ENCODE data around the gene RABGAP1L.
"Not testable (repeated sequence)": the region's sequence is repeated elsewhere in the genome, so short reads cannot be mapped to it uniquely, and the experiment has no call there.

RABGAP1L gene

DNA sequence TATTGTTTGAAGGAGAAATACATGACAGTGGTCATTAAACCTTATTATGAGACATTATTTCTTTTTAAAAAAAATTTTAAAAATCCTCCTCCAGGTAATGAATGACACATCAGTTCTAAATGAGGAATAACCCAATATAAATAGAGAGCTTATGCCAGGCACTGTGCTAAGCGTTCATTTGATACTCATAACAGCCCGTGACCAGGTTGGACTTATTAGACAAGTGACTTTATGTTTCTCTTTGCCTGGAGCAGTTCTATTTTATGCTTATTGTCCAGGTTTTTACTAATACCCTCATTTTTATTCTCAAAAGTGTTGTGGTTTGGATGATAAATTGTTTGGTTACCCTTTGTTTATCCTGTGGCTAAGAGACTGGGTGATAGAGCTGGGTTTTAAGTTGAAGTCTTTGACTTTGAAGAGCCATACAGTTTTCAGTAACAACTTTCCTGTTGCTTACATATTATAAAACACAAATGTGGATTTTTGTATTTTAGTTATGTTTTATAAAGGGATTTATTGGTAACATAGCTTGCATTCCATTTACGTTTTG is 84.2 kb downstream of the RABGAP1L start:
- DNase-seq (ENCODE audit: low read depth), result peak; percentile 67

DNA sequence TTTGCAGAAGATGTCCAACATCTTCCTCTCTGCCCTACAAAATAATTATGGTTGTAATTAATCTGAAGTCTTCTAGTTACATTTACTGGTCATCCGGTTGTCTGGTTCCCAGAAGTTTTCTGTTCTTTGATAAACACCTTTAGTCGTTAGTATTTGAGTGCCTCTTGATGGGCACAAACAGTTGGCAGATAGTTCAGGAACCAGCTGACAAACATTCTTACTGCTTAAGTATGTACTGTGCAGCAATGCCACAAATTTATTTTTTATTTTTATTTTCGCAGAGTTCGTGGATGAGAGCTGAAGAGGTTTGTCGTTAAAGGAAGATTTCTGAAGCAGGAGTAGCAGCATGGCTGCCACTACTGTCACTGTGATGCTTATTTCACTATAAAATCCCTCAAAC is 84.7 kb downstream of the RABGAP1L start:
- no peak for DNase-seq (ENCODE audit: low read depth)

DNA sequence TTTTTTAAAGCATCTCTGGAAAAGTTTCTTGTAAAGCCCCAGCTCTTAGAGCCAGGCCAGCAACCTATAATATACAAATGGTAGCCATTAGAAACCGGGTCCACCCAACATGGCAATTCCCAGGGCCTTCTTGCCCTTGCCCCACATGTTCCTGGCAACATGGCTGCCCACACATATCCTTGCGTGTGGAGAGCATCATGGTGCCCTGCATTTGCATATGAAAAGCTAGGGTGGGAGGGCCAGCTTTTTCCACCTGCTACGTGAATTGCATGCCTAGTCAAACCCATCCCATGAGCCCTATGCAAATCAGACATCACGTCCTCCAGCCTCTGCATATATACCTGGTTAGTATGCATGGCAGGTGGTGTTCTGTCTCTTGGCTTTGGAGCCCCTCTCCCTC is 88.2 kb downstream of the RABGAP1L start:
- no peak for DNase-seq (ENCODE audit: low read depth)

DNA sequence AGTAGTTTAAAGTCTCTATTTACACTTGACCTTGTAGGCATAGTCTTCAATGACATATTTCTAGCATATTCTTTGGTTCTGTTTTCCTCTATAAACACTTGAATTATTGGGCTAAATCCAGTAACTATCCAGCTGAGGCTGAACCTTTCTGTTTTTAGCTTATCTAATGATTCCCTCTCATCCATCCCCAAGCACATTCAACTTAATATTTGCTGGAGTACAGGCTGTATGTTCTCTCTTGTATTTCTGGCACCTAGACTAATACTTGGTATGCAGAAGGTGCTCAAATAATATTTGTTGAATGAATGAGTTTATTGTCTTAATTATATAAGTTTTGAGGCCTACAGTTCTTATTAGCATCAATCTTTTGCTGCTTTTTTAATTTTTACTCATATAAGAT is 88.7 kb downstream of the RABGAP1L start:
- no peak for DNase-seq (ENCODE audit: low read depth)

DNA sequence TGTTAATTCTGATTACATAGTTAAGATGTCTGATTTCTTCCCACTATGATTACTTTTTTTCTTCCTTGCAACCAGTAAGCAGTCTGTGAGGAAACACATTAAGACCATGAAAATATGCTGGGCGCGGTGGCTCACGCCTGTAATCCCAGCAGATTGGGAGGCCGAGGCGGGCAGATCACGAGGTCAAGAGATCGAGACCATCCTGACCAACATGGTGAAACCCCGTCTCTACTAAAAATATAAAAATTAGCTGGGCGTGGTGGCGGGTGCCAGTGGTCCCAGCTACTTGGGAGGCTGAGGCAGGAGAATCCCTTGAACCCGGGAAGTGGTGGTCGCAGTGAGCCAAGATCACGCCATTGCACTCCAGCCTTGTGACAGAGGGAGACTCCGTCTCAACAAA is 97.1 kb downstream of the RABGAP1L start:
- not testable (repeated sequence) for DNase-seq (ENCODE audit: low read depth)

DNA sequence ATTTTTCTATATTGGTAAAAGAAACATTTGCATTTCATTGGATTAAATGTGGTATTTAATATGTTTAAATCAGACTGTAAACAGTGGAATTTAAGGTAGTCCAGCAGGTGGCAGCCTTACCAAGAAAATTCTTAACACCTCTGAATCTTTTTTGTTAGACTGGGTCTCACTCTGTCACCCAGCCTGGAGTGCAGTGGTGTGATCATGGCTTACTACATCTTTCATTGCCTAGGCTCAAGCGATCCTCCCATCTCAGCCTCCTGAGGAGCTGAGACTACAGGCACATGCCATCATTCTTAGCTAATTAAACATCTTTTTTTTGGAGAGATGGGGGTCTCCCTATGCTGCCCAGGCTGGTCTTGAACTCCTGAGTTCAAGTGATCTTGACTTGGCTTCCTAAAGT is 98.8 kb downstream of the RABGAP1L start:
- peak; percentile 39 for DNase-seq (ENCODE audit: low read depth)

DNA sequence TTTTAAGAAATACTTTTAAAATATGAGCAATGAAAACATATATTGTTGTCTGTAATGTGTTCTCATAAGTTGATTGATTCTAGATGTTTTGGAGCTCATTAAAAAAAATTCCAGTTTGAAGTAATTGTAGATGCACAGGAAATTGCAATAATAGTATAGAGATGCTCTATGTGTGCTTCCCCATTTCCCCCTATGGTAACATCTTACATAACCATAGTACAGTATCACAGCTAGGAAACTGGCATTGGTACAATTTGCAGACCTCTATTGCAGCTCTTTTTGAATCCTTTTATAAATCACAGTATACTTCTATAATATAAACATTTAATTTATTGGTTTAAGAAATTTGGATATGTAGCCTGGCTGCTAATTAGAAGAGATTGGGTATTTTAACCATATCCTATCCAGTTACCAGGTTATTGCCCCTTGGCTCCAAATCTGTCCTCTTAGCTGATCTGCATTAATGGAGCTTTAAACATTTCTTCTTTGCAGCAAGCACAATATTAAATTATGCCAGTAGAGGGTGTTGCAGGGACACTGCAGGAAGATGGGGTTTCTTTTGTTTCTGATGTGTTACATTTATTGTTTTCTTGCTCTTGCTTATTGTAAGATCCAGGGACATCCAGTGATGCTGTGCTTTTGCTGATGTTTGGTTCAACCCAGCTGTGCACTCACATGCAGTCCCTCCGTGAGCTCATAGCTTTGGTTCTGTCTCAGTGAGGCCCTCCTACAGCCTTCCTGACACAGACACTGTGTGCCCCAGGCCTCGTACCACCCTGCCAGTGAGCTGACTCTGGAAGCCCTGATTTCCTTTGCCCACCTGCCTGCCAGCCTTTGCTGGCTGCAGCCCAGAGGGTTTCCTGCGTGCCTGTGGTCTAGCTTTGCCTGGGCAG is 103.3 kb downstream of the RABGAP1L start:
- peak; percentile 60 for DNase-seq (ENCODE audit: low read depth)

DNA sequence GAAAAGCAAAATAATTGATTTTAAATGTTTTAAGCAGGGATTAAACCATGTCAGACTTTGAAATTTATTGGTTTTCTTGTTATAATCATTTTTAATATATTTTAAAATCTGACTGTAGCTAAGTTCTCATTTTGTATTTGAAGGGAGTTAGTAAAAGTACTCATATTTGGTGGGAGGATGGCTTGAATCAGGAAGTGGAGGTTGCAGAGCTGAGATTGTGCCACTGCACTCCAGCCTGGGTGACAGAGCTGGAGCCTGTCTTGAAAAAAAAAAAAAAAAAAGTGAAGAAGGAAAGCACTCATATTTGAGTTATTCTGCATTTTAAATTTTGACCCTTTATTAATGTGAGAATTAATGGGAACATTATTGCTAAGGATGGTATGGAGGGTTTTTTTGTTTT is 106.0 kb downstream of the RABGAP1L start:
- no peak for DNase-seq (ENCODE audit: low read depth)

DNA sequence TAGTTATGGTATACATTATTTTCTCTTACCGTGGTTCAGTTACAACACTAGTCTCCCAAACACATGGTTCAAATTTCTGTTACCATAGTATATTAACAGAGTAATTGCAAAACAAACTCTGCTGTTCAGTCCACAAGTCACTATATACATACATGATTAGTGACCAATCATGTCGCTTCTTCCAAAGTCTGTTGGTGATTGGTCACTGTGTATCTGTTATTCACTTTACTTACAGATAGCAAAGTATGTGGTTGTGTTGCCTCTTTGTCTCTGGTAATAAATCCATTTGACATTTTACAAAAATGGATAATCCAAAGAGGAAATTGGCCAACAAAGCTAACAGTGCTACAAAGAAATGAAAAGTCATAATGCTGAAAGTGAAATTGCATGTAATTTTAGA is 107.2 kb downstream of the RABGAP1L start:
- peak; percentile 15 for DNase-seq (ENCODE audit: low read depth)

DNA sequence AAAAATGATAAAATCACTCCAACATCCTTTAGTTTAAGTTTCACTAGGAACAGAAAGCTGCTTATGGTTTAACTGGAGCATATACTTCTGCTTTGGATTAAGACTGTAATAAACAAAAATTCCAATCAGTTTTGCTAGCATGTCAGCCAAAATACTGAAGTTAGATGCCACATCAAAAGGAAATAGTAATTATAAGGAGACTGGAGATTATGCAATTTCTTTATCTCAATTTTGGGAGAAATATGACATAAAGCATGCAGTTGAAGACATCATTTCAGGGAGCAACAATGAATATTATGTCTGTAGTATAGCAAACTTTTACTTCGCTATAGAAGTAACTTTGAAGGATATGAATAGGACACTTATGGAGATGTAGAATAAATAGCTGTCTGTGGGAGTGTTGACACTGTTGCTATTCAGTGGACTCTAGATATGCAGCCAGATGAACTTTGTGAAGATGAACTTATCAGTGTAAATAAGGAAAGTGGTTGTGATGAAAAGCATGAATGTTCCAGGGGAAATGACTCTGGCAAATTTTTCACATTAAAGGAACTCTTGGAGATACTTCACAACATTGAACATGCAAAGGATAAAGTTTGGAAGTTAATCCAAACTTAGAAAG is 107.8 kb downstream of the RABGAP1L start:
- DNase-seq (ENCODE audit: low read depth), result peak; percentile 25

DNA sequence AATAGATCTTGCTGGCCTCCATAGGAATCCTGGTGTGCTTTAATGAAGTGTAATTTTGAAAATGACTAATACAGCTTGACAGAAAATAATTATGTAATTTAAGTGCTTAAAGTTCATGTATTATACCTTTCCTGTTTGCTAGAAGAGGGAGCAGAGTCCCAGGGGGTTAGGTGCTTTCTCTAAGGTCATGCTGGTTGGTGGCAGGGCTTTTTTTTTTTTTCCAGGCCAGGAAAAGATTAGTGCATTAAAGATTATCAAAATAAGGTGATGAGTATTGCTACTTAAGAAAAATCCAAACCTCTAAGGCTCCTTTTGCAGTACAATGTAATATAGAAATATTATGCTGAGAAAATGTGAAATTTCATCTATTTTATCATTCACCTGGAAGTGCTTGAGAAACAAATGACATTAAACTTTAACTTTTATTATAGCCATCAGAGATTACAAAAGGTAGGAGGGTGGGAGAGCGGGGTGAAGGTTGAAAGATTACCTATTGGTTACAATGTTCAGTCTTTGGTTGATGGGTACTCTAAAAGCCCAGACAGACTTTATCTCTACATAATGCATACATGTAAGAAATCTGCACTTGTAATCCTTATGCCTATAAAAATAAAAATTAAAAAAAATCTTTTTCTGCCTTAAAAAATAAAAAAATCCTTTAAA is 110.8 kb downstream of the RABGAP1L start:
- DNase-seq (ENCODE audit: low read depth), result no peak

DNA sequence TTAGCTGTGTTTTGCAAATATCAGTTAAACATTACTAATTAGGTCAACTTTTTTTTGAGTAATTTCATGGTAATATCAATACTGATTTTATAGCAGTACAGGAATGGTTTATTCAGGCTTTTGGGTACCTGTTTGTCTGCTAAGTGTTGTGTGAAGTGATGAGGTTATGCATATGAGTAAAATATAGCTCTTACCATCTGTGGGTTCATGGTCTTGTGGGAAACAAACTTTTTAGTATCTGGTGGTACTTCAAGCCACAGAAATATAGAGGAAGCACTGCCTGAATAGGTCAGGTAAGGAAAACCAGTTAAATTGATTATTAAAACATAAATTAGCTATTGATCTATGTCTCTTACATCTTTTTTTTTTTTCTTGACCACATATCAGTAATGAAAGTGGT is 113.9 kb downstream of the RABGAP1L start:
- DNase-seq (ENCODE audit: low read depth), result no peak

DNA sequence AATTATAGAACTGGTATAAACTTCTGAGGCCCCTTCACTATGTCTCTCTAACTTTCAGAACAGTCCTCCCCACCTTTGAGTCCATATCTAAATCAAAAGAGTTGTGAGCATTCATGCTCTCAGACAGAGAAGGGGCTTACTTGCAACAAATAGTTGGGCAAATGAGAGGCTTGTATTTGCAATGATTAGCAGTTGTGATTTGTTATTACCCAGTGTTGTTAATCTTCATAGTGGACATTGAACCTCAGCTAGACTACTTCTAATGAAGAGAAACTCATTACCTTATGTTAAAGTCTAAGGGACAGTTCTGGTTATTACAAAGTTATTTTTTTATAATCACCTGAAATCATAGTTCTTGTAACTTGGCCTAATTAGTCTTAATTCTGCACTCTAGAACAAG is 114.5 kb downstream of the RABGAP1L start:
- DNase-seq (ENCODE audit: low read depth), result no peak

DNA sequence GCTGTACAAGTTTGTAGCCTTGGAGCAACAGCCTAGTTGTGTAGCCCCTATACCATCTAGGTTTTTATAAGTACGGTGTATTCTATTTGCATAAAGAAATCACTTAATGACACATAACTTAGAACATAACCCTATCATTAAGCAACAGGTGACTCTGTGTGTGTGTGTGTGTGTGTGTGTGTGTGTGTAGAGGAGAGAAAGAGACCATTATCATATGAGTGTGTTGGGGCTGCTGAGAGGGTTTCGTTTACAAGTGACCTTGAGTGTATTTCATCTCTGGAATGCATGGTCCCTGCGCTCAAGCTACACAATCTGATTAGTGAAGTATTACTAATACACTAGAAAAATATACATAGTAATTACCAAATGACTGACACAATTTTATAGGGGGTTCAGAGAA is 115.1 kb downstream of the RABGAP1L start:
- peak; percentile 32 for DNase-seq (ENCODE audit: low read depth)

DNA sequence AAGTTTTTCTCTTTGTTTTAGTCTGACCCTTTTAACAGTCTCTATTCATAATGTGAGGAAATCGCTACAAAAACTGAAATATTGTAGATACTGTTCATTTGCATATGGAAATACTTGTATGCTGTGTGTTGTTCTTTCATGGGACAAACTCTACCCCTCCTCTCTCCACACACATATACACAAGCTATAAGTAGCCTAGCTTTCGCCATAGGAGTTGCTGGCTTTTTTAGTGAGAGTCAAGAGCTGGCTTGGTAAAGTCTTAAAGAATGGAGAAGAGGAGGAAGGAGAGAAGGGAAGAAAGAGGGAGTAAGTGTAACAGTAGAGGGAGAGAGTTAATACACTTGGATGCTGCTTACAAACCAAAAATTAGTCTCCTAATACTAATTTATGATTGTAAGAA is 115.6 kb downstream of the RABGAP1L start:
- DNase-seq (ENCODE audit: low read depth), result no peak

DNA sequence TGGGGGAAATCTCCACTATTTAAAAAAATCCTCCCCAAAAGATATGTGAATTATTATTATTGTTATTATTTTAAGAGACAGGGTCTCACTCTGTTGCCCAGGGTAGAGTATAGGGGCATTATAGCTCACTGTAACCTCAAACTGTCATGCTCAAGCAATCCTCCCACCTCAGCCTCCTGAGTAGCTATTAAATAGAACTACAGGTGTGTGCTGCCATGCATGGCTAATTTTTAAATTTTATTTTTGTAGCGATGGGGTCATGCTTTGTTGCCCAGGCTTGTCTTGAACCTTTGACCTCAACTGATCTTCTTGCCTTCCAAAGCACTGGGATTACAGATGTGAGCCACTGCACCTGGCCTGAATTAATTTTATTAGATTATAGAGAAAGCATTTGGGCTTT is 116.8 kb downstream of the RABGAP1L start:
- no peak for DNase-seq (ENCODE audit: low read depth)

DNA sequence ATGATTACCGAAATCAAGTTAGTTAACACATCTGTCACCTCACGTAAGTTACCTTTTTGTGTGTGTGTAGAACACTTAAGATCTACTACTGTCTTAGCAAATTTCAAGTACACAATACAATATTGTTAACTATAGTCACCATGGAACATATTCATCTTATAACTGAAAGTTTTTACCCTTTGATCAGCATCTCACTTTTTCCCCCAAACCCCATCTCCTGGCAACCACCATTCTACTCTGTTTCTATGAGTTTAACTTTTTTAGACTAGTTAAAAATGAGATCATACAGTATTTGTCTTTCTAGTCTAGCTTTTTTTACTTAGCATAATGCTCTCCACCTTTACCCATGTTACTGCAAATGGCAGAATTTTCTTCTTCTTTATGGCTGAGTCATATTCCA is 124.7 kb downstream of the RABGAP1L start:
- DNase-seq (ENCODE audit: low read depth), result no peak

DNA sequence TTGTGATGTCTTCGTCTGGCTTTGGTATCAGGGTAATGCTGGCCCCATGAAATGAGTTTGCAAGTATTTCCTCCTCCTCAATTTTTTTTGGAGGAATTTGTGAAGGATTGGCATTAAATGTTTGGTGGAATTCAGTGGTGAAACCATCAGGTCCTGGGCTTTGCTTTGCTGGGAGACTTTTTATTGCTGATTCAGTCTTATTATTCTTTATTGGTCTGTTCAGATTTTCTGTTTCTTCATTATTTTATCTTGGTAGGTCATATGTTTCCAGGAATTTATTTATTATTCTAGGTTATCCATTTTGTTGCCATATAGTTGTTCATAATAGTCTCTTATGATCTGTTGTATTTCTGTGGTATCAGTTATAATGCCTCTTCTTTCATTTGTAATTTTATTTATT is 126.7 kb downstream of the RABGAP1L start:
- DNase-seq (ENCODE audit: low read depth), result no peak

DNA sequence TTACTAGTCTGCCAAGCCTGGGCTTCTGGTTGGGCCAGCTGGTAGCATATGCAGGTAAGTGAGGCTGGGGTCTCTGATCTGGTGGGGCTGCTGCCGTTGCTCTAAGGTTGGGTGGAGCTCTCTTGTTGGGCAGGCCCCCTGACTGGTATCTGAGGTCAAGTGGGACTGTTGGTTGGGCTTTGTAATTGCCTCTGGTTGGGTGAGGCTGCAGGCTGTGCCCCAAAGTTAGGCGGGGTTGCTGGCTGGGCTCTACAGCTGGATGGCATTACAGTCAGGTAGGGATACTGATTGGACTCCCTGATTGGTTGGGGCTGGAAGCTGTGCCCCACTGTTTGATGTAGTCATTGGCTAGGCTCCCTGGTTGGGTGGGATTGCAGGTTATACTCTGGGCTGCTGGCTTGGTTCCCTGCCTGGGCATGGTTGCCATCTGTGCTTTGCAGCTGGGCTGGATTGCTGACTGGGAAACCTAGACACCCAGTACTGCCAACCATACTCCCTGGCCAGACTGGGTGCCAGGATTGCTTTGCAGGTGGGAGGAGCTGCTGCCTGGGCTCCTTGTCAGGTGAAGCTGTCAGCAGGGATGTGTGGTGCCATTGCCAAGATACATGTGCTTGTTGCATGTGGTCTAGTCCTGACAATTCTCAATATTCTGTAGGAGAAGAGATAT is 130.5 kb downstream of the RABGAP1L start:
- DNase-seq (ENCODE audit: low read depth), result no peak

DNA sequence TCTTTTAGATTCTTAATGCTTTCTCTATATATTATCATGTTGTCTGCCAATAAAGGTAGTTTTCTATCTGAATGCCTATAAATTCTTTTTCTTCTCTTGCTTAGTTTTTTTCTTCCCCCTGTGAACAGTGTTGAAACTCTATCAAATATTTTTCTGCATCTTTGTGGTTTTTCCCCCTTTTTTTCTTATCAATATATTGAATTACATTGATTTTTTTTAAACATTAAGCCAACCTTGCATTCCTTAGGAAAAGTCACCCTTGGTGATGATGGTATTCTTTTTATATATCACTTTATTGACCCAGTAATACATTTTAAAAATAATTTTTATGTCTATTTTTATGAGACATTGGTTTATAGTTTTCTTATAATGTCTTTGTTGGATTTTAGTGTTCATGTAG is 131.7 kb downstream of the RABGAP1L start:
- no peak for DNase-seq (ENCODE audit: low read depth)

DNA sequence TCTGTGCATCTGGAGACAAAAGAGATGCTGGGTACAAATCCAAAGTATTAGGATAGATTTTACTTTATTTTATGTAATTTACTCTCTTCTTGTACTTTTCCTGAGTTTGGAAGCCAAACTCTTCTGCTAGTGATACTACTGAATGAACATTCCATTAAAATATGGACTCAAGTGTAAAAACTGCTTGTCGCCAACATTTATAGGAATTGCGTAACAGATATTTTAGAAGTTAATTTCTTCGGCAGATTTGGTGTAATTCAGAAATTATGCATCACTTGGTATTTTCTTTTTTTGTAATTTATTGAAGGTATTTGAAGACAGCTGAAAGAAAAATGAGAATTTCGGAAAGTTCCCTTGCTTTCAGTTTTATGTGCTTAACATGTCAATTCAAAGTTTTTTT is 137.0 kb downstream of the RABGAP1L start:
- DNase-seq (ENCODE audit: low read depth), result no peak

DNA sequence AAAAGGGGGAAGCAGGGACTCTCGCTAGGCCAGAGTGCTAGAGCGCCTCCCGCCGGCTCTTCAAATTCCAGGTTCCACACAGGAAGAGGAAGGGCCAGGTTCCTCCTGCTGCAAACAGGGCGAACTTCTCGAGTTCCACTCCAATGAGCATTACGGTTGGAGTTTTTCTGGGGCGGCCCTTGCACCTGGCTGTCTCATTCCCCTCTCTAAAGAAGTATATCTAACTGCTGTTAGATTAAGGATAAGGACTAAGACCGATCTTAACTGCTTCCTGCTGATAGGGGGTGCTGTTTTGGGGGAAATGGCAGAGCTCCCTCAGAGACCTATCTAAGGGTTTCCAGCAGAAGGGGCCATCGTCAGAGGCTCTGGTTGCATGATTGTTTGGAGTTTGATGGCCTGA is 138.0 kb downstream of the RABGAP1L start:
- DNase-seq (ENCODE audit: low read depth), result no peak

Measured in amniotic epithelial cell (primary cell).